NCI-H524 (cell line): ENCODE measurements around the gene DYRK3.
A peak's percentile ranks its signal among the peaks of the same experiment; 100 is the strongest.
"Not testable (repeated sequence)": the region's sequence is repeated elsewhere in the genome, so short reads cannot be mapped to it uniquely, and the experiment has no call there.

Experiments
- DNase-seq, 2 experiments: peaks; one replicate each; lab custom pipeline; 2025; lab: John Stamatoyannopoulos, UW

DYRK3 gene

GRCh38 chr1:206635080-206635977 lies at the start of gene DYRK3:
TSS of gene DYRK3 (plus strand) at chr1:206635536. CDS start at chr1:206635704, 168 bp downstream.
- DNase-seq = peak; percentile 72 to 91

- DNase-seq = no peak
These were observed 48.6 kb upstream of the DYRK3 start for GRCh38 chr1:206586501-206587445.

GRCh38 chr1:206587904-206588303 lies 47.4 kb upstream of the DYRK3 start:
- DNase-seq = no peak

- no peak for DNase-seq
These were observed 46.8 kb upstream of the DYRK3 start for GRCh38 chr1:206588492-206588891.

GRCh38 chr1:206589206-206589605 lies 46.1 kb upstream of the DYRK3 start:
- DNase-seq = no peak

- DNase-seq = no peak
These were observed 45.1 kb upstream of the DYRK3 start for GRCh38 chr1:206590025-206590758.

GRCh38 chr1:206591226-206591625 lies 44.1 kb upstream of the DYRK3 start:
- no peak for DNase-seq

GRCh38 chr1:206591696-206592095 lies 43.6 kb upstream of the DYRK3 start:
- DNase-seq = no peak

- DNase-seq = no peak
These were observed 41.9 kb upstream of the DYRK3 start for GRCh38 chr1:206593351-206593925.

GRCh38 chr1:206595581-206596318 lies 39.6 kb upstream of the DYRK3 start:
- DNase-seq = no peak

GRCh38 chr1:206596319-206596666 lies 39.0 kb upstream of the DYRK3 start:
- DNase-seq = no peak

- DNase-seq = no peak
These were observed 34.8 kb upstream of the DYRK3 start for GRCh38 chr1:206600527-206600926.

- DNase-seq = no peak
These were observed 30.5 kb upstream of the DYRK3 start for GRCh38 chr1:206604861-206605260.

GRCh38 chr1:206606867-206607266 lies 28.5 kb upstream of the DYRK3 start:
- peak; percentile 10 to 46 for DNase-seq

GRCh38 chr1:206608108-206608698 lies 27.1 kb upstream of the DYRK3 start:
- peak in 1 of 2 experiments; percentile 38 for DNase-seq

- DNase-seq = no peak
These were observed 25.9 kb upstream of the DYRK3 start for GRCh38 chr1:206609229-206609991.

GRCh38 chr1:206612129-206612876 lies 23.0 kb upstream of the DYRK3 start, which contains the start of gene EIF2D:
TSS of gene EIF2D (minus strand) at chr1:206612465. CDS start at chr1:206612342, 123 bp downstream.
- DNase-seq = peak; percentile 75 to 91

GRCh38 chr1:206626396-206626795 lies 8.9 kb upstream of the DYRK3 start:
- not testable (repeated sequence) for DNase-seq

- no peak for DNase-seq
These were observed 6.4 kb upstream of the DYRK3 start for GRCh38 chr1:206628916-206629315.
